Smooth muscle cell (in vitro differentiated cells): Measurements from ENCODE around the gene DBX1. TPM values are rescaled to one million over a fixed set of nuclear protein-coding genes. Genes with fewer than 3 reads are reported as not detected.

Experiments
- DNase-seq: peaks from one replicate; lab custom pipeline; 2025; ENCODE audit not compliant: unreplicated experiment; lab: John Stamatoyannopoulos, UW
- H2AFZ ChIP-seq: fragments of 200-600 bp; sonication (generic); 2 replicates; pipeline ENCODE4 v1.6.0; 2016; ENCODE audit warnings: antibody characterized with exemption, low read depth, mild to moderate bottlenecking
- H3F3A ChIP-seq: fragments of 200-600 bp; sonication (generic); 2 replicates; pipeline ENCODE4 v1.6.0; 2017; ENCODE audit warnings: antibody characterized with exemption, low read depth
- H3K27ac ChIP-seq: fragments of 200-600 bp; sonication (generic); 2 replicates; pipeline ENCODE4 v1.5.1; 2016; ENCODE audit warnings: low read depth, mild to moderate bottlenecking
- H3K27me3 ChIP-seq: fragments of 200-600 bp; sonication (generic); 2 replicates; pipeline ENCODE4 v1.6.1; 2016; ENCODE audit warnings: low read depth, mild to moderate bottlenecking
- H3K36me3 ChIP-seq: fragments of 200-600 bp; sonication (generic); 2 replicates; pipeline ENCODE4 v1.5.1; 2016; ENCODE audit warnings: low read depth
- H3K4me1 ChIP-seq: fragments of 200-600 bp; sonication (generic); 2 replicates; pipeline ENCODE4 v1.5.1; 2016; ENCODE audit warnings: low read depth
- H3K4me2 ChIP-seq: fragments of 200-600 bp; sonication (generic); 2 replicates; pipeline ENCODE4 v1.6.0; 2016; ENCODE audit warnings: mild to moderate bottlenecking
- H3K4me3 ChIP-seq: fragments of 200-600 bp; sonication (generic); 2 replicates; pipeline ENCODE4 v1.5.1; 2016; ENCODE audit warnings: mild to moderate bottlenecking
- H3K79me2 ChIP-seq: fragments of 200-600 bp; sonication (generic); 2 replicates; pipeline ENCODE4 v1.6.0; 2016; ENCODE audit warnings: low read depth, mild to moderate bottlenecking
- H3K9ac ChIP-seq: fragments of 200-600 bp; sonication (generic); 2 replicates; pipeline ENCODE4 v1.6.0; 2016; ENCODE audit warnings: low read depth
- H3K9me3 ChIP-seq: fragments of 200-600 bp; sonication (generic); replicated peaks from 2 replicates; pipeline ENCODE4 v1.5.1; 2016; ENCODE audit warnings: low read depth
- H4K20me1 ChIP-seq: fragments of 200-600 bp; sonication (generic); 2 replicates; pipeline ENCODE4 v1.6.0; 2016; ENCODE audit warnings: low read depth
- WGBS: methylation state at CpG from one replicate; pipeline ENCODE4 v1.1.7; 2016; ENCODE audit warnings: low lambda C conversion rate; 5-methylcytosine and 5-hydroxymethylcytosine counted together
- polyA plus RNA-seq: library from polyadenylated mRNA; unstranded; fragments of >200 nt; fragmentation: Nextera tagmentation; extraction: Ambion mirVana; gene quantifications from 2 replicates; pipeline ENCODE4 v1.2.1, GENCODE V29; 2016
- total RNA-seq: library from RNA; depleted of rRNA; stranded (reverse); fragments of >200 nt; gene quantifications from 2 replicates; pipeline ENCODE4 v1.2.3, GENCODE V29; 2014
- TF ChIP-seq, protein P1 (sequence below): fragments of 200-600 bp; sonication (generic); IDR thresholded peaks from 2 replicates; pipeline ENCODE4 v1.5.1; 2017; ENCODE audit warnings: borderline replicate concordance, mild to moderate bottlenecking, antibody characterized with exemption; ENCODE audit not compliant: insufficient read depth, poor library complexity, severe bottlenecking

DBX1 gene
- total and polyA plus RNA-seq, 2 experiments from 2014 or later = not detected

GRCh38 chr11:20159466-20160381 lies 551 bp downstream of the DBX1 start:
- Histone ChIP-seq H3K79me2 (no peaks in the 10 kb centered on the region), H3K9ac (no peak overlapping the region), H3K4me2 (no peak overlapping the region), H4K20me1 (no peaks in the 10 kb centered on the region), H3K9me3 (no peaks in the 10 kb centered on the region), H3K4me1 (peaks cover 63% of the 10 kb centered on the region), H3K4me3 (no peak overlapping the region), H3K27me3 (peaks cover 100% of the 10 kb centered on the region), H3K27ac (no peak overlapping the region), H2AFZ (no peak overlapping the region), H3K36me3 (no peaks in the 10 kb centered on the region), H3F3A (no peaks in the 10 kb centered on the region)
- TF ChIP-seq, protein P1, sequence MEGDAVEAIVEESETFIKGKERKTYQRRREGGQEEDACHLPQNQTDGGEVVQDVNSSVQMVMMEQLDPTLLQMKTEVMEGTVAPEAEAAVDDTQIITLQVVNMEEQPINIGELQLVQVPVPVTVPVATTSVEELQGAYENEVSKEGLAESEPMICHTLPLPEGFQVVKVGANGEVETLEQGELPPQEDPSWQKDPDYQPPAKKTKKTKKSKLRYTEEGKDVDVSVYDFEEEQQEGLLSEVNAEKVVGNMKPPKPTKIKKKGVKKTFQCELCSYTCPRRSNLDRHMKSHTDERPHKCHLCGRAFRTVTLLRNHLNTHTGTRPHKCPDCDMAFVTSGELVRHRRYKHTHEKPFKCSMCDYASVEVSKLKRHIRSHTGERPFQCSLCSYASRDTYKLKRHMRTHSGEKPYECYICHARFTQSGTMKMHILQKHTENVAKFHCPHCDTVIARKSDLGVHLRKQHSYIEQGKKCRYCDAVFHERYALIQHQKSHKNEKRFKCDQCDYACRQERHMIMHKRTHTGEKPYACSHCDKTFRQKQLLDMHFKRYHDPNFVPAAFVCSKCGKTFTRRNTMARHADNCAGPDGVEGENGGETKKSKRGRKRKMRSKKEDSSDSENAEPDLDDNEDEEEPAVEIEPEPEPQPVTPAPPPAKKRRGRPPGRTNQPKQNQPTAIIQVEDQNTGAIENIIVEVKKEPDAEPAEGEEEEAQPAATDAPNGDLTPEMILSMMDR = no peak
- DNase-seq = no peak
- WGBS = 5% methylated on average over 47 of the region's 65 CpGs

DNA sequence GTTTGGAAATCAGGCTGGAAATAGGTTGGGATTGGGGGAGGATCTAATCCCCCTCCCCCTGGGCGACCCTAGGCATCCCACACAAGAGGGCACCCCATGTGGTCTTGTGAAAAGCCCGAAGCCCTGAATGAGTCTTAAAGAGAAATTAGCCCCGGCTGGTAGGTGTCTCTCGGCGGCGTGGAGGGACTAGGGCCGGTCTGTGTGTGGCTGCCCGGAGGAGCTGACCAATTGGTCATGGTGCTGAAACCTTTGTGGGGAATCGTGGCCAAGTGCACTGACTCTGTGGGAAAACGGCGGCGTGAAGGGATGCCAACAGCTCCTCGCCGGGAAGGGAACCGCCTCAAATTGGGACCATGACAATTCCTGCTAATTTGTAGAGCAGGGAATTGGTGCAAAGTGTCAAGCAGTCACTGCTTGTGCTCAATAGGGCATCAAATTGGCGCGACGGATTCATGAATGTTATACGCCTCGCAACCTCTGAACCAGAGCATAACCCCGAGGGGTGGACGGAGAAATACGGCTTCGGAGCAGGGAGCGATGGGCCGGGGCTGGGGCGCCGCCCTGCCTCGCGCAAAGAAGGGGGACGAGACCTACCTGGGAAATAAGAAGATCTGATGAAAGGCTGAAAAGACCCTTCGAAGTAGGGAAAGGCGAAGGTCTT lies 1.5 kb downstream of the DBX1 start:
- peaks cover 58% of the 10 kb centered on the region for H3K4me1 ChIP-seq
- no peak overlapping the region for H3K4me2 ChIP-seq
- H3K79me2 ChIP-seq = no peaks in the 10 kb centered on the region
- H3K36me3 ChIP-seq = no peaks in the 10 kb centered on the region
- H3K9me3 ChIP-seq = no peaks in the 10 kb centered on the region
- TF ChIP-seq, protein P1 = no peak
- H3F3A ChIP-seq = no peaks in the 10 kb centered on the region
- no peaks in the 10 kb centered on the region for H4K20me1 ChIP-seq
- no peak overlapping the region for H2AFZ ChIP-seq
- peak; percentile 31 for DNase-seq
- H3K27me3 ChIP-seq = peaks cover 100% of the 10 kb centered on the region
- H3K9ac ChIP-seq = no peak overlapping the region
- no peak overlapping the region for H3K27ac ChIP-seq
- WGBS = 7% methylated on average over 33 of the region's 33 CpGs
- no peak overlapping the region for H3K4me3 ChIP-seq

DNA sequence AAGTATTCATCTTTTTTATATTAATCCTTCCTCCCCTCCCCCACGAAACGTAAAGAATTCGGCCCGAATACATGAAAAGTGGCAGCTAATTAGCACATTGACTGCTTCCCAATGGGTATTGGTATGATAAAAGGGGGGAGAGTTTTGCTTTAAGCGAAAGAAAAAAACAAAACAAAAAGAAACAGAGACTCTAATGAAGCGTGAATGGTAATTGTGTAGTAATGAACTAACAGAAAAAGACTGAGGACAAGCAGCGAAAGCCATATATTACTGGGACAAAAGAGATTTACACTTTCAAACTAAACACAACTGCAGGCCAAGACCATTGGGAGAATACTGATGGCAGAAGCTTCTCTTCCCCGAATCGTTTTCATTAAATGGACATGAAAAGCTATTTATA lies 2.5 kb downstream of the DBX1 start:
- 5% methylated on average over 9 of the region's 9 CpGs for WGBS
- no peak for DNase-seq
- Histone ChIP-seq H2AFZ (no peak overlapping the region), H3K36me3 (no peaks in the 10 kb centered on the region), H3K9me3 (no peaks in the 10 kb centered on the region), H3K79me2 (no peaks in the 10 kb centered on the region), H3K4me3 (no peak overlapping the region), H3K27ac (no peak overlapping the region), H3F3A (no peaks in the 10 kb centered on the region), H3K4me2 (no peak overlapping the region), H4K20me1 (no peaks in the 10 kb centered on the region), H3K27me3 (peaks cover 96% of the 10 kb centered on the region), H3K9ac (no peak overlapping the region), H3K4me1 (peaks cover 53% of the 10 kb centered on the region)
- TF ChIP-seq, protein P1 = no peak
